ENCODE data around the gene FEZF1.

FEZF1 gene

DNA sequence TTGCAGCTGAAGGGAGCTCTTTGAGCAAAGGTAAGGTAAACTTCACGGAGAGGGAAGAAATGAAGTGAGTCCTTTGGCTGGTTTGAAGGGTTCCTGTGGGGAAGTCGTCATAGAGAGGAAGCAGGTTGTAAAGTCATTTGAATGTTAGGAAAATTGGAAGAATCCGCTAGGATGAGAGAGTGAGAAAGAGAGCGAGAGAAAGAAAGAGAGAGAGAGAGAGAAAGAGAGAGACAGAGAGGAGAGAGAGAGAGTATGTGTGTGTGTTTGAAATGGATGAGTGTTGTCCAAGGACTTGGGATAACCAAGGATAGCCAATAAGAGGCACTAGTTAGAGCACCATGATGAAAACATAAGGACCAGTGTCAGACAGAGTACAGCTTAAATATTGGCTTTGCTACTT is 43.1 kb downstream of the FEZF1 start:
- DNase-seq: no peak

DNA sequence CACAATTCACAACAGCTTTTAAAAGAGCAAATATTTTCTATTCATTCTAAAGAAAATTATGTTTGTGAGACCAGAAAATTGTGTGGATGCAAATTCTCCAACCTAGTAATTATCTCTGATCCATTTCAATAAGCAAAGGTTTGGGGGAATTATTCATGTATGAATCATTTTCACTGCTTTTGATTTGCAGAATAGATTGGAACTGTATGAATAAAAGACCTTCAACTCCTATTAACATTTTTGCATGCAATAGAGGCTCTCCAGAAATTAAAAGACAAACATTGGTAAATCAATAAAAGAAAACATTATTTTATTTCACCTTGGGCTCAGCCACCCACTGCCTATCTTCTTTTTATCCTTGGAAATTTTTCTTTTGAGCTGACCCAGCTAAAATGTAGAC is 43.5 kb downstream of the FEZF1 start:
- DNase-seq: no peak

DNA sequence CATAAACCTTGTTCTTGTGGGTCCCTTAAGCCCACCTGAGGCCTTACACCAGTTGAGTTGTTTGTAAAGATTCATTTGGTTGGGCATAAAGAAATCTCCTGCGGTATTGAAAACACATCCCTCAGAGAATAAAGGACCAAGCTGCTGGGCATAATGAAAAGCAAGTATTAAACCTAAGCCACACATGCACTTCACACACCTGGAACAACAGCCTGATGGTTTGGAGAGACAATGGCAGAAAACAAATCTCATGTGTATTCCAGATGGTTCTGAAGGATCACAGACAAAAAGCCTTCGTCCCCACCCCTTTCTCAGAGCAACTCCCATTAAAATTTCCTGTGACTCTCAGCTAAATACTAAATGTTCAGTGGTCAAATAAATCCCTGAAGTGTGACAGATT is 44.2 kb downstream of the FEZF1 start:
- no peak for DNase-seq

- DNase-seq: no peak
These were observed 45.6 kb downstream of the FEZF1 start for GRCh38 chr7:122258971-122259370.

- DNase-seq: no peak
These were observed 47.5 kb downstream of the FEZF1 start for GRCh38 chr7:122257056-122257455.

- DNase-seq: no peak
These were observed 48.5 kb downstream of the FEZF1 start for GRCh38 chr7:122256046-122256445.

- DNase-seq: no peak
These were observed 49.1 kb downstream of the FEZF1 start for GRCh38 chr7:122255454-122255853.
